K562 (cell line): ENCODE data around the gene GDF9. TPM values are rescaled to one million over a fixed set of nuclear protein-coding genes. Genes with fewer than 3 reads are reported as not detected.

ENCODE experiments used
- ATAC-seq: fragments of 200-7000 bp; cut with Tn5 transposase; 3 replicates; pipeline ENCODE4 v1.9.1; 2020; ENCODE audit warnings: moderate library complexity
- BruUV-seq: library from RNA; stranded (reverse); fragments of 400-500 nt; replicated peaks from 2 replicates; lab custom pipeline; 2021; lab: Mats Ljungman, UMichigan
- CTCF ChIA-PET: fragments of 300-600 bp; formaldehyde crosslinking; extraction: SDS; loops from one replicate; lab custom pipeline; 2021; ENCODE audit warnings: low intra/inter-chr PET ratio; lab: Yijun Ruan, JAX
- POLR2A ChIA-PET: fragments of 300-600, 350-650 bp; sonication (Branson Sonifier 250); formaldehyde crosslinking; extraction: SDS; loops from one replicate; lab custom pipeline; 2021; ENCODE audit warnings: antibody characterized with exemption, inconsistent platforms; lab: Yijun Ruan, JAX
- DNase-seq, 4 experiments: peaks; one replicate each; pipeline versions ENCODE4 v3.0.0 to v3.0.0-alpha.2; 2011 to 2018; ENCODE audit warnings: low spot score in 3 of 4, mixed read lengths in 3 of 4; ENCODE audit errors: extremely low read depth in 1 of 4
- FAIRE-seq: peaks from 2 replicates; lab custom pipeline; 2011; peaks lifted over from hg19 to GRCh38; lab: Jason Lieb, UNC
- H2AFZ ChIP-seq: 2 replicates; pipeline ENCODE4 v1.6.0; 2011; ENCODE audit warnings: low read depth, low read length, control low read depth, inconsistent platforms
- H3K27ac ChIP-seq: fragments of 200-600 bp; 3 replicates; pipeline ENCODE4 v1.8.0; 2011; ENCODE audit warnings: low read depth, mild to moderate bottlenecking, control low read depth, inconsistent platforms, low read length, moderate library complexity, mixed read lengths; ENCODE audit errors: extremely low read depth
- H3K27me3 ChIP-seq, 2 experiments: fragments of 300-600 bp in 1 of 2; 2 replicates in 1 of 2; 3 replicates in 1 of 2; pipeline versions ENCODE4 v1.6.0 to v1.8.0; 2011; ENCODE audit warnings: inconsistent platforms in 2 of 2, low read length in 2 of 2, mild to moderate bottlenecking in 1 of 2, mixed read lengths in 1 of 2, moderate library complexity in 1 of 2; ENCODE audit not compliant: control insufficient read depth in 2 of 2, insufficient read depth in 2 of 2
- H3K36me3 ChIP-seq: fragments of 300-600 bp; 3 replicates; pipeline ENCODE4 v1.8.0; 2011; ENCODE audit warnings: mild to moderate bottlenecking, low read length, inconsistent platforms; ENCODE audit not compliant: control insufficient read depth, insufficient read depth
- H3K4me1 ChIP-seq, 2 experiments: fragments of 200-600 bp in 1 of 2; replicated peaks in 1 of 2; 2 replicates in 1 of 2; 3 replicates in 1 of 2; pipeline versions ENCODE4 v1.5.1 to v1.8.0; 2011; ENCODE audit warnings: inconsistent platforms in 2 of 2, low read length in 2 of 2, mild to moderate bottlenecking in 1 of 2, mixed read lengths in 1 of 2, moderate library complexity in 1 of 2; ENCODE audit not compliant: control insufficient read depth in 2 of 2, insufficient read depth in 2 of 2
- H3K4me2 ChIP-seq: 2 replicates; pipeline ENCODE4 v1.6.1; 2011; ENCODE audit warnings: low read length, control low read depth, inconsistent platforms, mixed read lengths; ENCODE audit not compliant: insufficient read depth
- H3K4me3 ChIP-seq: fragments of 200-600 bp; sonication (generic), shearing (Covaris generic); 2 replicates; pipeline ENCODE4 v1.5.1; 2016; ENCODE audit warnings: control low read depth, inconsistent platforms
- H3K79me2 ChIP-seq: fragments of 200-600 bp; 3 replicates; pipeline ENCODE4 v1.8.0; 2011; ENCODE audit warnings: low read length, inconsistent platforms; ENCODE audit not compliant: control insufficient read depth, insufficient read depth
- H3K9ac ChIP-seq, 2 experiments: 2 replicates each; pipeline versions ENCODE4 v1.6.0 to v1.6.1; 2011; ENCODE audit warnings: low read depth in 2 of 2, low read length in 2 of 2, control low read depth in 1 of 2, inconsistent platforms in 1 of 2, mild to moderate bottlenecking in 1 of 2, mixed read lengths in 1 of 2; ENCODE audit not compliant: insufficient read depth in 1 of 2
- H3K9me1 ChIP-seq: one replicate; pipeline ENCODE4 v1.6.0; 2011; ENCODE audit warnings: inconsistent platforms, mild to moderate bottlenecking, low read length, moderate library complexity; ENCODE audit not compliant: control insufficient read depth, insufficient read depth
- H3K9me3 ChIP-seq: replicated peaks from 2 replicates; pipeline ENCODE4 v1.5.1; 2011; ENCODE audit warnings: low read depth, low read length, inconsistent platforms; ENCODE audit not compliant: control insufficient read depth, insufficient read depth
- H4K20me1 ChIP-seq: replicated peaks from 2 replicates; pipeline ENCODE4 v1.6.1; 2011; ENCODE audit warnings: low read length, inconsistent platforms, mixed read lengths; ENCODE audit not compliant: control insufficient read depth, insufficient read depth
- HMG20A ChIP-seq: fragments of 450-650 bp; formaldehyde crosslinking; conservative IDR thresholded peaks from 2 replicates; pipeline ENCODE4 v1.4.0; 2020; ENCODE audit warnings: mild to moderate bottlenecking, mixed read lengths
- JUN ChIP-seq, 2 experiments: sonication (generic) in 1 of 2; formaldehyde crosslinking in 1 of 2; IDR thresholded peaks; 2 replicates each; pipeline versions ENCODE4 v1.6.1 to v1.8.0; 2012 to 2022; ENCODE audit warnings: borderline replicate concordance in 2 of 2, mild to moderate bottlenecking in 2 of 2, improper control_type of control experiment in 1 of 2, low read depth in 1 of 2, low read length in 1 of 2, missing genetic modification reagents in 1 of 2
- NFXL1 ChIP-seq: fragments of 450-650 bp; formaldehyde crosslinking; IDR thresholded peaks from 2 replicates; pipeline ENCODE4 v1.4.0; 2021; ENCODE audit warnings: mild to moderate bottlenecking
- POLR3A ChIP-seq: IDR thresholded peaks from 2 replicates; pipeline ENCODE4 v1.6.1; 2011; ENCODE audit warnings: borderline replicate concordance, mild to moderate bottlenecking, moderate library complexity; ENCODE audit not compliant: insufficient read length, insufficient read depth; ENCODE audit errors: extremely low read depth
- POLR3G ChIP-seq: IDR thresholded peaks from 2 replicates; pipeline ENCODE4 v1.6.1; 2011; ENCODE audit not compliant: insufficient read length, insufficient replicate concordance; ENCODE audit errors: extremely low read depth
- SMARCB1 ChIP-seq: IDR thresholded peaks from 2 replicates; pipeline ENCODE4 v1.6.1; 2011; ENCODE audit warnings: improper control_type of control experiment, low read depth; ENCODE audit not compliant: insufficient read length
- TEAD2 ChIP-seq: fragments of 450-650 bp; IDR thresholded peaks from 2 replicates; pipeline ENCODE4 v1.6.1; 2016; ENCODE audit warnings: missing genetic modification characterization, control low read depth, missing compliant biosample characterization
- ZFP36 ChIP-seq: fragments of 150-350 bp; IDR thresholded peaks from 2 replicates; pipeline ENCODE4 v1.6.1; 2018; ENCODE audit warnings: low read length, low read depth; ENCODE audit not compliant: partially characterized antibody
- ZNF23 ChIP-seq: fragments of 250-450 bp; sonication (Bioruptor Pico); IDR thresholded peaks from 2 replicates; pipeline ENCODE4 v1.4.0; 2020; ENCODE audit warnings: mild to moderate bottlenecking
- WGBS: fragments of 100-300 bp; shearing (Covaris generic); methylation state at CpG from one replicate; pipeline ENCODE4 v1.1.6; 2016; ENCODE audit warnings: low coverage, mixed read lengths; ENCODE audit not compliant: insufficient coverage; ENCODE audit errors: missing lambda C conversion rate; 5-methylcytosine and 5-hydroxymethylcytosine counted together
- in situ Hi-C: fragments of 300-500 bp; cut with MboI; formaldehyde crosslinking; loops from 4 replicates; pipeline ENCODE4 v1.15.0; 2018; ENCODE audit warnings: inconsistent platforms, mixed read lengths
- intact Hi-C: fragments of 100-400 bp; cut with micrococcal nuclease; formaldehyde crosslinking; loops from 2 replicates; pipeline ENCODE4 v1.14.2; 2022
- polyA plus RNA-seq, 8 experiments: library from polyadenylated mRNA; depleted of rRNA in 4 of 8; stranded (reverse) in 5 of 8; unstranded in 3 of 8; fragments of >200 nt; fragmentation: Nextera tagmentation in 2 of 8; fragmentation: Illumina TruSeq in 1 of 8; extraction: Ambion mirVana in 2 of 8; extraction: Trizol in 1 of 8; gene quantifications; 2 replicates each; pipeline versions ENCODE4 v1.2.1 to v1.2.3, GENCODE V29; 2011 to 2014; ENCODE audit warnings: inconsistent platforms in 1 of 8, missing spikeins in 1 of 8
- total RNA-seq, 7 experiments: library from RNA; depleted of rRNA in 6 of 7; stranded (reverse); fragments of >200 nt in 6 of 7; fragmentation: Illumina TruSeq in 2 of 7; extraction: Trizol in 2 of 7; gene quantifications; 2 replicates each; pipeline versions ENCODE4 v1.2.1 to v1.2.3, GENCODE V29; 2011 to 2021; ENCODE audit warnings: low replicate concordance in 1 of 7
- TF ChIP-seq, protein P1 (sequence below): fragments of 200-800 bp; sonication (Bioruptor generic); IDR thresholded peaks from 2 replicates; pipeline ENCODE4 v1.6.1; 2017; ENCODE audit warnings: missing genetic modification characterization, missing compliant biosample characterization
- TF ChIP-seq, protein P2 (sequence below): sonication (generic); formaldehyde crosslinking; IDR thresholded peaks from 2 replicates; pipeline ENCODE4 v1.4.0; 2020; ENCODE audit warnings: mild to moderate bottlenecking, missing genetic modification reagents
- TF ChIP-seq, protein P3 (sequence below): sonication (generic); formaldehyde crosslinking; IDR thresholded peaks from 2 replicates; pipeline ENCODE4 v1.8.1; 2023; ENCODE audit warnings: missing genetic modification reagents, mild to moderate bottlenecking, borderline replicate concordance
- TF ChIP-seq, protein P4 (sequence below): fragments of 250-450 bp; sonication (Bioruptor Pico); IDR thresholded peaks from 2 replicates; pipeline ENCODE4 v1.8.0; 2021; ENCODE audit warnings: borderline replicate concordance, mild to moderate bottlenecking, moderate library complexity; ENCODE audit not compliant: poor library complexity, severe bottlenecking

Gene GDF9
- total and polyA plus RNA-seq, 9 of the 15 experiments (the other 6 are each of a cell fraction or from before 2014, with no cell fraction given) = 0.10 to 0.70 (median 0.20) TPM; not detected in 1

DNA sequence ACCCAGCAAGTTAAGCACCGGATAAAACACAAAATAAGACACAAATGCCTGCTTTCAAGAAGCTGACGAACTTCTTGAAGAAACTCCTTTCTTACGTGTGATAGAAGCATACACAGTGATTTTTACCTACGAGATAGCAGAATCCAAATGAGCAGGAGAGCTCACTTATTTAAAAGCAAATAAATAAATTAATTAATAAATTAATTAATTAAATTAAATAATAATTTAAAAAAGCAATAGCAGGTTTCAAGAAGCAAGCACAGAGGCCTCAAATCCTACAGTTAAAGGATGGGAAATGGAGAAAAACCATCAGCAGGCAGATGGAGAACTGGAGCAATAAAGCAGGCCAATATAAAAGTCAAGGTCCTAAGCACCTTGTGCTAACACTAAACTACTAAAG is 24.5 kb upstream of the GDF9 start:
- no peak for DNase-seq
- Histone ChIP-seq H2AFZ (no peak overlapping the region), H3K4me1 (no peaks in the 10 kb centered on the region), H3K9me3 (no peaks in the 10 kb centered on the region), H3K27me3 (no peaks in the 10 kb centered on the region), H4K20me1 (no peaks in the 10 kb centered on the region), H3K4me2 (no peak overlapping the region), H3K9ac (no peak overlapping the region), H3K27ac (no peak overlapping the region), H3K4me3 (no peak overlapping the region), H3K79me2 (no peaks in the 10 kb centered on the region), H3K9me1 (no peaks in the 10 kb centered on the region), H3K36me3 (peaks cover 88% of the 10 kb centered on the region)
- 90% methylated on average over 4 of the region's 4 CpGs for WGBS
- CTCF ChIA-PET = no interaction called here
- FAIRE-seq = no peak
- no TSS peak for BruUV-seq
- no peak for ATAC-seq
- intact Hi-C loops = no loop called here
- in situ Hi-C loops = no loop called here
- POLR2A ChIA-PET = interaction anchor here (1.1 kb wide), 2 partner anchors 135 to 161 kb away, joined by 3 read pairs; partner anchors contain the start of gene HSPA4
- TF ChIP-seq JUN (IDR thresholded peaks at IDR 0.05; ENCODE audit: borderline replicate concordance, low read depth, low read length) (no peak), JUN (CRISPR knock-in tag; IDR thresholded peaks at IDR 0.05; ENCODE audit: borderline replicate concordance) (no peak), HMG20A (CRISPR knock-in tag) (no peak), ZNF23 (no peak), NFXL1 (CRISPR knock-in tag) (no peak), POLR3A (no peak), SMARCB1 (no peak), TEAD2 (tag) (no peak), ZFP36 (no peak), POLR3G (no peak)
- TF ChIP-seq, protein P1, sequence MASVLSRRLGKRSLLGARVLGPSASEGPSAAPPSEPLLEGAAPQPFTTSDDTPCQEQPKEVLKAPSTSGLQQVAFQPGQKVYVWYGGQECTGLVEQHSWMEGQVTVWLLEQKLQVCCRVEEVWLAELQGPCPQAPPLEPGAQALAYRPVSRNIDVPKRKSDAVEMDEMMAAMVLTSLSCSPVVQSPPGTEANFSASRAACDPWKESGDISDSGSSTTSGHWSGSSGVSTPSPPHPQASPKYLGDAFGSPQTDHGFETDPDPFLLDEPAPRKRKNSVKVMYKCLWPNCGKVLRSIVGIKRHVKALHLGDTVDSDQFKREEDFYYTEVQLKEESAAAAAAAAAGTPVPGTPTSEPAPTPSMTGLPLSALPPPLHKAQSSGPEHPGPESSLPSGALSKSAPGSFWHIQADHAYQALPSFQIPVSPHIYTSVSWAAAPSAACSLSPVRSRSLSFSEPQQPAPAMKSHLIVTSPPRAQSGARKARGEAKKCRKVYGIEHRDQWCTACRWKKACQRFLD = no peak
- TF ChIP-seq, protein P2, sequence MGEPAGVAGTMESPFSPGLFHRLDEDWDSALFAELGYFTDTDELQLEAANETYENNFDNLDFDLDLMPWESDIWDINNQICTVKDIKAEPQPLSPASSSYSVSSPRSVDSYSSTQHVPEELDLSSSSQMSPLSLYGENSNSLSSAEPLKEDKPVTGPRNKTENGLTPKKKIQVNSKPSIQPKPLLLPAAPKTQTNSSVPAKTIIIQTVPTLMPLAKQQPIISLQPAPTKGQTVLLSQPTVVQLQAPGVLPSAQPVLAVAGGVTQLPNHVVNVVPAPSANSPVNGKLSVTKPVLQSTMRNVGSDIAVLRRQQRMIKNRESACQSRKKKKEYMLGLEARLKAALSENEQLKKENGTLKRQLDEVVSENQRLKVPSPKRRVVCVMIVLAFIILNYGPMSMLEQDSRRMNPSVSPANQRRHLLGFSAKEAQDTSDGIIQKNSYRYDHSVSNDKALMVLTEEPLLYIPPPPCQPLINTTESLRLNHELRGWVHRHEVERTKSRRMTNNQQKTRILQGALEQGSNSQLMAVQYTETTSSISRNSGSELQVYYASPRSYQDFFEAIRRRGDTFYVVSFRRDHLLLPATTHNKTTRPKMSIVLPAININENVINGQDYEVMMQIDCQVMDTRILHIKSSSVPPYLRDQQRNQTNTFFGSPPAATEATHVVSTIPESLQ (CRISPR knock-in tag) = no peak
- TF ChIP-seq, protein P3, sequence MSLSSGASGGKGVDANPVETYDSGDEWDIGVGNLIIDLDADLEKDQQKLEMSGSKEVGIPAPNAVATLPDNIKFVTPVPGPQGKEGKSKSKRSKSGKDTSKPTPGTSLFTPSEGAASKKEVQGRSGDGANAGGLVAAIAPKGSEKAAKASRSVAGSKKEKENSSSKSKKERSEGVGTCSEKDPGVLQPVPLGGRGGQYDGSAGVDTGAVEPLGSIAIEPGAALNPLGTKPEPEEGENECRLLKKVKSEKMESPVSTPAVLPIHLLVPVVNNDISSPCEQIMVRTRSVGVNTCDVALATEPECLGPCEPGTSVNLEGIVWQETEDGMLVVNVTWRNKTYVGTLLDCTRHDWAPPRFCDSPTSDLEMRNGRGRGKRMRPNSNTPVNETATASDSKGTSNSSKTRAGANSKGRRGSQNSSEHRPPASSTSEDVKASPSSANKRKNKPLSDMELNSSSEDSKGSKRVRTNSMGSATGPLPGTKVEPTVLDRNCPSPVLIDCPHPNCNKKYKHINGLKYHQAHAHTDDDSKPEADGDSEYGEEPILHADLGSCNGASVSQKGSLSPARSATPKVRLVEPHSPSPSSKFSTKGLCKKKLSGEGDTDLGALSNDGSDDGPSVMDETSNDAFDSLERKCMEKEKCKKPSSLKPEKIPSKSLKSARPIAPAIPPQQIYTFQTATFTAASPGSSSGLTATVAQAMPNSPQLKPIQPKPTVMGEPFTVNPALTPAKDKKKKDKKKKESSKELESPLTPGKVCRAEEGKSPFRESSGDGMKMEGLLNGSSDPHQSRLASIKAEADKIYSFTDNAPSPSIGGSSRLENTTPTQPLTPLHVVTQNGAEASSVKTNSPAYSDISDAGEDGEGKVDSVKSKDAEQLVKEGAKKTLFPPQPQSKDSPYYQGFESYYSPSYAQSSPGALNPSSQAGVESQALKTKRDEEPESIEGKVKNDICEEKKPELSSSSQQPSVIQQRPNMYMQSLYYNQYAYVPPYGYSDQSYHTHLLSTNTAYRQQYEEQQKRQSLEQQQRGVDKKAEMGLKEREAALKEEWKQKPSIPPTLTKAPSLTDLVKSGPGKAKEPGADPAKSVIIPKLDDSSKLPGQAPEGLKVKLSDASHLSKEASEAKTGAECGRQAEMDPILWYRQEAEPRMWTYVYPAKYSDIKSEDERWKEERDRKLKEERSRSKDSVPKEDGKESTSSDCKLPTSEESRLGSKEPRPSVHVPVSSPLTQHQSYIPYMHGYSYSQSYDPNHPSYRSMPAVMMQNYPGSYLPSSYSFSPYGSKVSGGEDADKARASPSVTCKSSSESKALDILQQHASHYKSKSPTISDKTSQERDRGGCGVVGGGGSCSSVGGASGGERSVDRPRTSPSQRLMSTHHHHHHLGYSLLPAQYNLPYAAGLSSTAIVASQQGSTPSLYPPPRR (CRISPR knock-in tag) = no peak
- TF ChIP-seq, protein P4, sequence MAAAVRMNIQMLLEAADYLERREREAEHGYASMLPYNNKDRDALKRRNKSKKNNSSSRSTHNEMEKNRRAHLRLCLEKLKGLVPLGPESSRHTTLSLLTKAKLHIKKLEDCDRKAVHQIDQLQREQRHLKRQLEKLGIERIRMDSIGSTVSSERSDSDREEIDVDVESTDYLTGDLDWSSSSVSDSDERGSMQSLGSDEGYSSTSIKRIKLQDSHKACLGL (CRISPR knock-in tag) = no peak
